ENCODE measurements around the gene ACAN. TPM values are rescaled to one million over a fixed set of nuclear protein-coding genes. Genes with fewer than 3 reads are reported as not detected.

ACAN gene
- total and polyA plus RNA-seq, 8 donors: 0.04 to 5.7 (median 0.22) TPM; not detected in 1

GRCh38 chr15:88765212-88765611 lies 38.0 kb upstream of the ACAN start:
- no peak for DNase-seq
- H3K4me1 ChIP-seq: no peaks in the 10 kb centered on the region
- H3K4me3 ChIP-seq: no peak overlapping the region
- H3K27ac ChIP-seq: no peak overlapping the region
- no peaks in the 10 kb centered on the region for H3K36me3 ChIP-seq
- no peak for FAIRE-seq
- no peaks in the 10 kb centered on the region for H3K9me3 ChIP-seq
- no peak for ATAC-seq
- intact Hi-C loops (cut with DNase I): no loop called here
- WGBS, 2 donors: 52 to 71% methylated on average over 2 of the region's 2 CpGs
- TF ChIP-seq CTCF (IDR thresholded peaks at IDR 0.05): no peak
- H3K27me3 ChIP-seq: peaks cover 0 to 6% (median 0%) of the 10 kb centered on the region in 4 donors

- Histone ChIP-seq H3K36me3 (no peaks in the 10 kb centered on the region), H3K27me3 (peaks cover 0 to 7% (median 3%) of the 10 kb centered on the region in 4 donors), H3K4me3 (no peak overlapping the region), H3K4me1 (no peaks in the 10 kb centered on the region), H3K27ac (no peak overlapping the region), H3K9me3 (no peaks in the 10 kb centered on the region)
- 6 to 7% methylated on average over 38 of the region's 38 CpGs for WGBS, 2 donors
- no peak for FAIRE-seq
- no peak for ATAC-seq
- DNase-seq: no peak
- no peak for TF ChIP-seq CTCF (IDR thresholded peaks at IDR 0.05)
- intact Hi-C loops (cut with DNase I): no loop called here
These were observed 33.9 kb upstream of the ACAN start for GRCh38 chr15:88769161-88769971.

- DNase-seq (no peak), FAIRE-seq (no peak), ATAC-seq (no peak)
- peaks cover 0 to 12% (median 0%) of the 10 kb centered on the region in 4 donors for H3K27me3 ChIP-seq
- no peak for TF ChIP-seq CTCF (IDR thresholded peaks at IDR 0.05)
- no peaks in the 10 kb centered on the region for H3K36me3 ChIP-seq
- WGBS, 2 donors: 76 to 82% methylated on average over 4 of the region's 4 CpGs
- no peaks in the 10 kb centered on the region for H3K4me1 ChIP-seq
- no peaks in the 10 kb centered on the region for H3K9me3 ChIP-seq
- H3K4me3 ChIP-seq: no peak overlapping the region
- no peak overlapping the region for H3K27ac ChIP-seq
- intact Hi-C loops (cut with DNase I): no loop called here
These were observed 27.5 kb upstream of the ACAN start for GRCh38 chr15:88775776-88776175.

GRCh38 chr15:88776646-88777045 lies 26.6 kb upstream of the ACAN start:
- no peaks in the 10 kb centered on the region for H3K9me3 ChIP-seq

More at GRCh38 chr15:88776646-88777045, 26.6 kb upstream of the ACAN start:
- no peaks in the 10 kb centered on the region for H3K4me1 ChIP-seq
- intact Hi-C loops (cut with DNase I): no loop called here
- ATAC-seq (no peak), FAIRE-seq (no peak), DNase-seq (no peak)
- TF ChIP-seq CTCF (IDR thresholded peaks at IDR 0.05): no peak
- peaks cover 0 to 6% (median 0%) of the 10 kb centered on the region in 4 donors for H3K27me3 ChIP-seq
- WGBS, 2 donors: 47 to 60% methylated on average over 3 of the region's 3 CpGs
- H3K36me3 ChIP-seq: no peaks in the 10 kb centered on the region
- H3K27ac ChIP-seq: no peak overlapping the region
- H3K4me3 ChIP-seq: no peak overlapping the region
